ENCODE measurements around the gene GREM1.

The GREM1 gene

DNA sequence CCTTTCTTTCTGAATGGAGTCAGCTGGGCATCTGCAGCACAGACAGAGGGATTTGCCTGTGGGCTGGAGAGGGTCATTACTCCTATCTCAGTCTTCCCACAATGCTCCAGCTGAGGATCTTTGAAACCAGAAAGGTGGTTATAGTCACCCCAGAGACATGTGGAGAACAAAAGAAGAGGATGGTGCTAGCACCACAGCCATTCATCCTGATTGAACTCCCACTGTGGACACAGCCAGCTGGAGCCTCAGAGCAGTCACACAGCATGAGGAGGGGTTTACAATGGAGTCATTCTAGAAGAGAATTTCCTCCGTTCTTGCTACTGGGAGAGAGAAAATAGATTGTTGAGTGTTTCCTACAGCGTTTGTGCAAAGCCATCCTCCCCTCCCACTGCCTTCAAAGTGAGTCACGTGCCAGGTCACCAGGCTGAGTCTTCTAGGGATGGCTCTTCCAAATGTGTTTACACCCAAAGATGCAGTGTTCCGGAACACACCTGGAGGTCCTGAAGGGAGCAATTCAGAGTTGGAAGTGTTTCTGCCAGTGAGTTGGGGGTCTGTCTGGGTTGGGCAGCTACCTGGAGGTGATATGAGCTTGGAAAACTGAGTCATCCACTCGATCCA is 18.9 kb upstream of the GREM1 start:
- no peak overlapping the region for H3K4me3 ChIP-seq (ENCODE audit: low read length in 2 of 2)
- H3K27ac ChIP-seq (ENCODE audit: low read length): no peak overlapping the region
- no peaks in the 10 kb centered on the region for H3K27me3 ChIP-seq (ENCODE audit: control insufficient read depth in 1 of 2, insufficient read depth in 2 of 2, low read length in 2 of 2)
- no peaks in the 10 kb centered on the region for H3K4me1 ChIP-seq (ENCODE audit: control insufficient read depth, insufficient read depth, low read length)
- H3K36me3 ChIP-seq (ENCODE audit: control insufficient read depth in 2 of 2, insufficient read depth in 2 of 2, low read length in 2 of 2): no peaks in the 10 kb centered on the region
- H3K9me3 ChIP-seq (ENCODE audit: control insufficient read depth in 2 of 2, low read length in 2 of 2): no peaks in the 10 kb centered on the region
- H3K9ac ChIP-seq (ENCODE audit: low read length in 2 of 2): no peak overlapping the region

DNA sequence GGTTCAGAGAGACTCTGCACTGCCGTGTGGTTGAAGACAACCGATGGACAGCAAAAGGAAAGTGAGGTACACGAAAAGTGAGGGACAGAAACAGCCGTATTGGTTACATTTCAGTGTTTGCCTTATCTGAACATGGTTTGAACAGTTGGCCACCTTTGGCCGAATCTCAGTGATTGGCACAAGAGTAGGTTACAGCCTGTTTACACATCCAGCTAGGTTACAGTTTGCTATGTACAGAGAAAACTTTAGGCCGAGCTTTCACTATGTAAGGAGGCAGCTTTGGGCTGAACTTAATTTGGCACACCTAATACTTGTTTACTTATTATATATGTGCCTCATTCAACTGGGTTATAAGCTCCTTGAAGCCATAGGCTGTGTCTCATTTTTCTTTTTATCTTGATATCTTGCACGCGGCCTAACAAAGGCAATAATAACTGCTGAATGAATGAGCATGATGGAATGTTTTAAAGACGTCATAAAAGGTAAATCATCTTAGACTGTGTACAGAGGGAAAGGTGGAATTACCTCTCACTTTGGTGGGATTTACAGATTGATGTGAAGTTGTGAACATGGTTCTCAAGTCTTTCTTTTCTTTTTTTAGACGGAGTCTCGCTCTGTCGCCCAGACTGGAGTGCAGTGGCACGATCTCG is 17.2 kb upstream of the GREM1 start:
- Histone ChIP-seq H3K9ac (ENCODE audit: low read length in 2 of 2) (no peak overlapping the region), H3K27ac (ENCODE audit: low read length) (no peak overlapping the region), H3K4me1 (ENCODE audit: control insufficient read depth, insufficient read depth, low read length) (no peaks in the 10 kb centered on the region), H3K4me3 (ENCODE audit: low read length in 2 of 2) (no peak overlapping the region), H3K36me3 (ENCODE audit: control insufficient read depth in 2 of 2, insufficient read depth in 2 of 2, low read length in 2 of 2) (no peaks in the 10 kb centered on the region), H3K9me3 (ENCODE audit: control insufficient read depth in 2 of 2, low read length in 2 of 2) (no peaks in the 10 kb centered on the region), H3K27me3 (ENCODE audit: control insufficient read depth in 1 of 2, insufficient read depth in 2 of 2, low read length in 2 of 2) (no peaks in the 10 kb centered on the region)

- Histone ChIP-seq H3K27ac (ENCODE audit: low read length) (no peak overlapping the region), H3K9me3 (ENCODE audit: control insufficient read depth in 2 of 2, low read length in 2 of 2) (no peaks in the 10 kb centered on the region), H3K36me3 (ENCODE audit: control insufficient read depth in 2 of 2, insufficient read depth in 2 of 2, low read length in 2 of 2) (no peaks in the 10 kb centered on the region), H3K4me3 (ENCODE audit: low read length in 2 of 2) (no peak overlapping the region), H3K27me3 (ENCODE audit: control insufficient read depth in 1 of 2, insufficient read depth in 2 of 2, low read length in 2 of 2) (no peaks in the 10 kb centered on the region), H3K9ac (ENCODE audit: low read length in 2 of 2) (no peak overlapping the region), H3K4me1 (ENCODE audit: control insufficient read depth, insufficient read depth, low read length) (no peaks in the 10 kb centered on the region)
Measured at GRCh38 chr15:32701863-32702262, 15.9 kb upstream of the GREM1 start.

DNA sequence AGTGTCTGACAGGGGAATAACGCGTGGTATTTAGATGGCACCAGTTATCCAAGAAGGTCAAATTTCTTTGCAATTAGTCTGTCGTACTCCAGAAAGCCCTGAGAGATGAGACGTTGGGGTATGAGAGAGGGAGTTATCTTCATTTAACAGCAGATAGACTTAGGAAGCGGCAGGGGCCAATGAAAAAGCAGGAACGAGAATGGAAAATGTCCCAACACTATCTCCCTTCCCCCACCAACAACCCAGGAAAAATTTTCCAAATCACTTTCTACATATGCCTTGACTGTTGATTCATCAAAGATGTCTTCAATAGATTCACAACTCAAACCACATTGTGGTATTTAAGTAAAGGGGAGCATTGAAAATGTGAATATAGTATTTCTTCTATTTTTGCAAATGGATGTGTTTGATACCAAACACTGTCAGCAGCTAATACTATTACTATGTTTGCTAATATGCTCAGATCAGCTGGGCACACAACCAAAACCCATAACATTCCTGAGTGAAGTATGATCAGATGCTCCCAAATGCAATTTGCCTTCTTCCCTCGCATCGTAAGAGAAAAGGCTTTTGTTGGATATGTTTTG is 13.3 kb upstream of the GREM1 start:
- H3K27ac ChIP-seq (ENCODE audit: low read length): no peak overlapping the region
- H3K4me1 ChIP-seq (ENCODE audit: control insufficient read depth, insufficient read depth, low read length): no peaks in the 10 kb centered on the region
- no peak overlapping the region for H3K9ac ChIP-seq (ENCODE audit: low read length in 2 of 2)
- no peaks in the 10 kb centered on the region for H3K36me3 ChIP-seq (ENCODE audit: control insufficient read depth in 2 of 2, insufficient read depth in 2 of 2, low read length in 2 of 2)
- H3K4me3 ChIP-seq (ENCODE audit: low read length in 2 of 2): no peak overlapping the region
- no peaks in the 10 kb centered on the region for H3K9me3 ChIP-seq (ENCODE audit: control insufficient read depth in 2 of 2, low read length in 2 of 2)
- no peaks in the 10 kb centered on the region for H3K27me3 ChIP-seq (ENCODE audit: control insufficient read depth in 1 of 2, insufficient read depth in 2 of 2, low read length in 2 of 2)

DNA sequence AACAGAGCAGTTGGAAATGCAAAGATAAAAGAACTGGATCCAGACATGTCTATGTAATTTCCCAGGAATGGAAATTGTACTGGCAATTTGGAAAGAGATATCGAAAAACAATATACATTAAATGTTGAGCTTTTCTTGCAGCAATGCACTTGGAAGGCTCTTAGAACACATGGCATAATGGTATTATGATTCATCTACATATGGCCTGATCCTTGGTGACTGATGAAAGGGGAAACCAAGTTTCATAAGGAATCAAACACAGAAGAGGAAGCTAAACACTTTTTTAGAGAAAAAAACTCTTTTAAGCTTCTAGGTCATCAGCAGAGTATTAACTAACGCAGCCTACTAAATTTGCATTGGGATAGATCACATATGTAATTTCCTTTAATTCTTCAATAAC is 12.4 kb upstream of the GREM1 start:
- Histone ChIP-seq H3K27me3 (ENCODE audit: control insufficient read depth in 1 of 2, insufficient read depth in 2 of 2, low read length in 2 of 2) (no peaks in the 10 kb centered on the region), H3K9ac (ENCODE audit: low read length in 2 of 2) (no peak overlapping the region), H3K4me3 (ENCODE audit: low read length in 2 of 2) (no peak overlapping the region), H3K4me1 (ENCODE audit: control insufficient read depth, insufficient read depth, low read length) (no peaks in the 10 kb centered on the region), H3K9me3 (ENCODE audit: control insufficient read depth in 2 of 2, low read length in 2 of 2) (no peaks in the 10 kb centered on the region), H3K36me3 (ENCODE audit: control insufficient read depth in 2 of 2, insufficient read depth in 2 of 2, low read length in 2 of 2) (no peaks in the 10 kb centered on the region), H3K27ac (ENCODE audit: low read length) (no peak overlapping the region)

GRCh38 chr15:32706704-32707103 is 11.1 kb upstream of the GREM1 start:
- Histone ChIP-seq H3K9ac (ENCODE audit: low read length in 2 of 2) (no peak overlapping the region), H3K9me3 (ENCODE audit: control insufficient read depth in 2 of 2, low read length in 2 of 2) (no peaks in the 10 kb centered on the region), H3K36me3 (ENCODE audit: control insufficient read depth in 2 of 2, insufficient read depth in 2 of 2, low read length in 2 of 2) (no peaks in the 10 kb centered on the region), H3K4me1 (ENCODE audit: control insufficient read depth, insufficient read depth, low read length) (no peaks in the 10 kb centered on the region), H3K27ac (ENCODE audit: low read length) (no peak overlapping the region), H3K27me3 (ENCODE audit: control insufficient read depth in 1 of 2, insufficient read depth in 2 of 2, low read length in 2 of 2) (no peaks in the 10 kb centered on the region), H3K4me3 (ENCODE audit: low read length in 2 of 2) (no peak overlapping the region)

GRCh38 chr15:32707436-32707835 is 10.4 kb upstream of the GREM1 start:
- Histone ChIP-seq H3K27ac (ENCODE audit: low read length) (no peak overlapping the region), H3K27me3 (ENCODE audit: control insufficient read depth in 1 of 2, insufficient read depth in 2 of 2, low read length in 2 of 2) (no peaks in the 10 kb centered on the region), H3K9me3 (ENCODE audit: control insufficient read depth in 2 of 2, low read length in 2 of 2) (no peaks in the 10 kb centered on the region), H3K4me1 (ENCODE audit: control insufficient read depth, insufficient read depth, low read length) (no peaks in the 10 kb centered on the region), H3K4me3 (ENCODE audit: low read length in 2 of 2) (no peak overlapping the region), H3K36me3 (ENCODE audit: control insufficient read depth in 2 of 2, insufficient read depth in 2 of 2, low read length in 2 of 2) (no peaks in the 10 kb centered on the region), H3K9ac (ENCODE audit: low read length in 2 of 2) (no peak overlapping the region)

- Histone ChIP-seq H3K9me3 (ENCODE audit: control insufficient read depth in 2 of 2, low read length in 2 of 2) (no peaks in the 10 kb centered on the region), H3K4me3 (ENCODE audit: low read length in 2 of 2) (no peak overlapping the region), H3K27me3 (ENCODE audit: control insufficient read depth in 1 of 2, insufficient read depth in 2 of 2, low read length in 2 of 2) (no peaks in the 10 kb centered on the region), H3K27ac (ENCODE audit: low read length) (no peak overlapping the region), H3K36me3 (ENCODE audit: control insufficient read depth in 2 of 2, insufficient read depth in 2 of 2, low read length in 2 of 2) (no peaks in the 10 kb centered on the region), H3K9ac (ENCODE audit: low read length in 2 of 2) (no peak overlapping the region), H3K4me1 (ENCODE audit: control insufficient read depth, insufficient read depth, low read length) (no peaks in the 10 kb centered on the region)
Measured at GRCh38 chr15:32709295-32710033, 8.3 kb upstream of the GREM1 start.

- Histone ChIP-seq H3K9me3 (ENCODE audit: control insufficient read depth in 2 of 2, low read length in 2 of 2) (no peaks in the 10 kb centered on the region), H3K4me1 (ENCODE audit: control insufficient read depth, insufficient read depth, low read length) (peaks cover 19% of the 10 kb centered on the region), H3K36me3 (ENCODE audit: control insufficient read depth in 2 of 2, insufficient read depth in 2 of 2, low read length in 2 of 2) (no peaks in the 10 kb centered on the region), H3K27me3 (ENCODE audit: control insufficient read depth in 1 of 2, insufficient read depth in 2 of 2, low read length in 2 of 2) (peaks cover 0 to 4% of the 10 kb centered on the region in 2 donors), H3K4me3 (ENCODE audit: low read length in 2 of 2) (no peak overlapping the region), H3K9ac (ENCODE audit: low read length in 2 of 2) (no peak overlapping the region), H3K27ac (ENCODE audit: low read length) (peak overlapping the region; percentile 31)
Measured at GRCh38 chr15:32715276-32715675, 2.5 kb upstream of the GREM1 start.

DNA sequence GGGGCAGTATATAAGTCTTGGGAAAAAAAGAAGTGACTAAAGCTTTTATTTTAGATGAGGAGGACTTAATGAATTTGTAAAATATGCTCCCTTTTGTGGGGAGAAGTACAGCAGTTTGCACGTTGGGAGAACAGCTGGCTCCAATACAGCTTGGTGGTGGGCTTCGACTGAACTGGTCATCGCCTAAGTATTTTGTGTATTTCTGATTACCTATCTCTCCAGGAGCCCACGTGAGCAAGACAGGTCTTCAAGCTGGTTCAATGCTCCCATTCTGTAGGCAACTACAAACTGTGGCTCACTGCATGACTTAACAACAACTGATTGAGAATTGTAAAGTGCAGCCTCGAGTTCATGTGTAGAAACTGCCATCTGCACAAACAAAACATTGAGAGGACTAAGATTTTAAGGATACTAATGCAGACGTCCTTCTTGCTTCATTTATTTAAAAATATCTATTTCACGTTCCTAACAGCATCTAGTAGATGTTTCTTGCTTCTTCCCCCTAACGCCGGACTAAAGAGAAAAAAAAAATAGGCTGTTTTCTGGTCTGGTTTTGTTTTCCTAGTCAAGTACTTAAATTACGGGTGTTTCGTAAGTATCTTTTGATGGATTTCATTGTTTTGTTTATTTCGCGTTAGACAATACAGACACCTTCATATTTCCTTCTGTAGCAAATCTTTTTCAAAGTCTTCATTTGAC is 1.4 kb upstream of the GREM1 start:
- no peaks in the 10 kb centered on the region for H3K36me3 ChIP-seq (ENCODE audit: control insufficient read depth in 2 of 2, insufficient read depth in 2 of 2, low read length in 2 of 2)
- peaks cover 23% of the 10 kb centered on the region for H3K4me1 ChIP-seq (ENCODE audit: control insufficient read depth, insufficient read depth, low read length)
- H3K27me3 ChIP-seq (ENCODE audit: control insufficient read depth in 1 of 2, insufficient read depth in 2 of 2, low read length in 2 of 2): peaks cover 0 to 4% of the 10 kb centered on the region in 2 donors
- no peak overlapping the region for H3K9ac ChIP-seq (ENCODE audit: low read length in 2 of 2)
- peak overlapping the region; percentile 59 to 89 for H3K4me3 ChIP-seq (ENCODE audit: low read length in 2 of 2)
- H3K9me3 ChIP-seq (ENCODE audit: control insufficient read depth in 2 of 2, low read length in 2 of 2): no peaks in the 10 kb centered on the region
- peak overlapping the region; percentile 84 for H3K27ac ChIP-seq (ENCODE audit: low read length)

Data from stomach smooth muscle (tissue), 2 donors.